ENCODE data around the gene FALEC.

Gene FALEC

DNA sequence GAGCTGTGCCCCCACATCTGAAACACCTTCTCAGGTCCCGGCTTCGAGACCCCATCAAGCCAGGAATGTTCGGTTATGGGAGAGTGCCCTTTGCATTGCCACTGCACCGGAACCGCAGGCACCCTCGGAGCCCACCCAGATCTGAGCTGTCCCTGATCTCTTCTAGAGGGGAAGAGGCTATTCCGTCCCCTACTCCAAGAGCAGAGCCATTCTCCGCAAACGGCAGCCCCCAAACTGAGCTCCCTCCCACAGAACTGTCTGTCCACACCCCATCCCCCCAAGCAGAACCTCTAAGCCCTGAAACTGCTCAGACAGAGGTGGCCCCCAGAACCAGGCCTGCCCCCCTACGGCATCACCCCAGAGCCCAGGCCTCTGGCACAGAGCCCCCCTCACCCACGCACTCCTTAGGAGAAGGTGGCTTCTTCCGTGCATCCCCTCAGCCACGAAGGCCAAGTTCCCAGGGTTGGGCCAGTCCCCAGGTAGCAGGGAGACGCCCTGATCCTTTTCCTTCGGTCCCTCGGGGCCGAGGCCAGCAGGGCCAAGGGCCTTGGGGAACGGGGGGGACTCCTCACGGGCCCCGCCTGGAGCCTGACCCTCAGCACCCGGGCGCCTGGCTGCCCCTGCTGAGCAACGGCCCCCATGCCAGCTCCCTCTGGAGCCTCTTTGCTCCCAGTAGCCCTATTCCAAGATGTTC is 38.0 kb downstream of the FALEC start:
- POLR2A ChIA-PET: interaction anchor here (0.6 to 0.9 kb wide), 3 partner anchors 9 to 69 kb away, joined by 3 to 4 read pairs (median 4); no protein-coding TSS in a partner anchor
- TF ChIP-seq, protein P1, sequence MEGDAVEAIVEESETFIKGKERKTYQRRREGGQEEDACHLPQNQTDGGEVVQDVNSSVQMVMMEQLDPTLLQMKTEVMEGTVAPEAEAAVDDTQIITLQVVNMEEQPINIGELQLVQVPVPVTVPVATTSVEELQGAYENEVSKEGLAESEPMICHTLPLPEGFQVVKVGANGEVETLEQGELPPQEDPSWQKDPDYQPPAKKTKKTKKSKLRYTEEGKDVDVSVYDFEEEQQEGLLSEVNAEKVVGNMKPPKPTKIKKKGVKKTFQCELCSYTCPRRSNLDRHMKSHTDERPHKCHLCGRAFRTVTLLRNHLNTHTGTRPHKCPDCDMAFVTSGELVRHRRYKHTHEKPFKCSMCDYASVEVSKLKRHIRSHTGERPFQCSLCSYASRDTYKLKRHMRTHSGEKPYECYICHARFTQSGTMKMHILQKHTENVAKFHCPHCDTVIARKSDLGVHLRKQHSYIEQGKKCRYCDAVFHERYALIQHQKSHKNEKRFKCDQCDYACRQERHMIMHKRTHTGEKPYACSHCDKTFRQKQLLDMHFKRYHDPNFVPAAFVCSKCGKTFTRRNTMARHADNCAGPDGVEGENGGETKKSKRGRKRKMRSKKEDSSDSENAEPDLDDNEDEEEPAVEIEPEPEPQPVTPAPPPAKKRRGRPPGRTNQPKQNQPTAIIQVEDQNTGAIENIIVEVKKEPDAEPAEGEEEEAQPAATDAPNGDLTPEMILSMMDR (IDR thresholded peaks at IDR 0.05; ENCODE audit: insufficient read depth, low read length, missing control alignments): no peak
- CTCF ChIA-PET: interaction anchor here (0.8 to 19.4 kb wide), 5 partner anchors 18 to 88 kb away, joined by 3 to 315 read pairs (median 3); partner anchors contain the start of gene ENSA
- no peak overlapping the region for H3K4me3 ChIP-seq (ENCODE audit: low read depth, low read length)
- no peak for DNase-seq (ENCODE audit: low read depth, low spot score)

DNA sequence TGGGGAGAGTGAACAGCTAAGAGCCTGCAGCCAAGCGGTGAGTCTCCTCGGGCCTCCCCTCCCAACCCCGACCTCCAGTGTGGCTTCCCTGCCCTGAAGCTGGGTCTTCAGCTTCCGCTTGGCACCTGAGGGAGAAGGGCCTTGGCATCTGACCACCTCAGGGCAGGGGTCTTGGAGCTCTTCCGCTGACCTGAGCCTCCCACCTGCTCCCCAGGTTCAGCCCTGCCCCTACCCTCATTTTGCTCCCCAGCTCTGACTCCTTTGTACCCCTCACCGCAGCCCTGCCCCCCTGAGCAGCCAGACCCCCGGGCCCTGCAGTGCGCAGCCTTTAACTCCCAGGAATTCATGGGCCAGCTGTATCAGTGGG is 38.5 kb downstream of the FALEC start:
- no peak for DNase-seq (ENCODE audit: low read depth, low spot score)
- ChIA-PET POLR2A (interaction anchor here (0.6 to 0.9 kb wide), 2 partner anchors 8 to 70 kb away, joined by 4 read pairs; no protein-coding TSS in a partner anchor), CTCF (interaction anchor here (0.8 to 19.4 kb wide), 6 partner anchors 10 to 89 kb away, joined by 3 to 315 read pairs (median 4); partner anchors contain the start of gene ENSA)
- H3K4me3 ChIP-seq (ENCODE audit: low read depth, low read length): no peak overlapping the region
- TF ChIP-seq, protein P1 (IDR thresholded peaks at IDR 0.05; ENCODE audit: insufficient read depth, low read length, missing control alignments): no peak

DNA sequence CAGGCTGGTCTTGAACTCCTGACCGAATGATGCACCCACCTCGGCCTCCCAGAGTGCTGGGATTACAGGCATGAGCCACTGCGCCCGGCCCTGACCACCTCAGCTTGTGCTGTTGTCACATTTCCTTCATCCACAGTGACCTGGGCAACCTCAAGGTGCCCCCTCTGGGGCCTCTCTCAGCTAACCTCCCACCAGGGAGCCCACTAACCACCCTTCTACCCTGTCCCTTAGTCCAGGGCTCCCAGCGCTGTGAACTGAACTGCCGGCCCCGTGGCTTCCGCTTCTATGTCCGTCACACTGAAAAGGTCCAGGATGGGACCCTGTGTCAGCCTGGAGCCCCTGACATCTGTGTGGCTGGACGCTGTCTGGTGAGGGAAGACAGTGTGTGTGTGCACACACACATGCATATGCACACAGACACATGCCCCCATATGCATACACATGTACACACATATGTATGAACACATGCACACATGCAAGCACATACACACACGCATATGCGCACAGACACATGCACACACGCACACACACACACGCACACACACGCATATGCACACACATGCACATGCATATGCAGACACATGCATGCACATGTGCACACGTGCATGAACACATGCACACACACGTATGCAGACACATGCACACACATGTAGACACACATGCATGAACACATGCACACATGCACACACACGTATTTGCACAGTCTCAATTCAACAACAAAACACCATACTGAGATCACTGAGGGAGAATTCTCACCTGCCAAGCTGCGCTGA is 39.8 kb downstream of the FALEC start:
- H3K4me3 ChIP-seq (ENCODE audit: low read depth, low read length): no peak overlapping the region
- DNase-seq (ENCODE audit: low read depth, low spot score): no peak
- TF ChIP-seq, protein P1 (IDR thresholded peaks at IDR 0.05; ENCODE audit: insufficient read depth, low read length, missing control alignments): no peak
- ChIA-PET POLR2A (interaction anchor here (1.1 kb wide), 1 partner anchor 24 kb away, joined by 4 read pairs; the partner anchor contains the start of gene MCL1), CTCF (interaction anchor here (1.3 to 19.4 kb wide), 3 partner anchors 9 to 65 kb away, joined by 5 to 315 read pairs (median 133); partner anchors contain the start of gene ENSA)

DNA sequence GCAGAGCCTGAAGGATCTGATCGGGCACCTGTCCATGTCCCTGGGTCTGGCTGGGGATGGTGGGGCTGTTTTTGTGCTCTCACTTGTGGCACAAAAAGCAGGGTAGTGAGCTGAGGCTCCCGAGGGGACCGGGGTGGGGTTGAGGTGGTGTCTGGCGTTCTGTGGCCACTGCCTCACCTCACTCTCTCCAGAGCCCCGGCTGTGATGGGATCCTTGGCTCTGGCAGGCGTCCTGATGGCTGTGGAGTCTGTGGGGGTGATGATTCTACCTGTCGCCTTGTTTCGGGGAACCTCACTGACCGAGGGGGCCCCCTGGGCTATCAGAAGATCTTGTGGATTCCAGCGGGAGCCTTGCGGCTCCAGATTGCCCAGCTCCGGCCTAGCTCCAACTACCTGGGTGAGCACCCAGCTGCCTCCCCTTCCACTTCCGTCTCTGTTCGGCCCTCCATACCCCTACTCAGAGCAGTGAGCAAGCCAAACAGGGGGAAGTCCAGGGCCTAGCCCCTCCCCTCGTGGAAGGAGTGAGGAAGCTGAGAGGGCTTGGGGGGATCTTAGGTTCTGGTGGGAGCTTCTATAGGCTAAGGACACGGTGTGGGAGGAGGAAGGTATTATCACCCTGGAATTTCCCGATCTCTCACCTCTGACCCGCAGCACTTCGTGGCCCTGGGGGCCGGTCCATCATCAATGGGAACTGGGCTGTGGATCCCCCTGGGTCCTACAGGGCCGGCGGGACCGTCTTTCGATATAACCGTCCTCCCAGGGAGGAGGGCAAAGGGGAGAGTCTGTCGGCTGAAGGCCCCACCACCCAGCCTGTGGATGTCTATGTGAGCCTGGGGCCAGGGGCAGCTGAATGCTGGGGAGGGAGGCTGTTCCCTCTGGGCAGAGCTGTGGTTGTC is 40.7 kb downstream of the FALEC start:
- no peak for DNase-seq (ENCODE audit: low read depth, low spot score)
- H3K4me3 ChIP-seq (ENCODE audit: low read depth, low read length): no peak overlapping the region
- ChIA-PET CTCF (interaction anchor here (0.9 to 19.4 kb wide), 2 partner anchors 24 to 64 kb away, joined by 4 to 315 read pairs; partner anchors contain the start of gene ENSA), POLR2A (interaction anchor here (1.1 kb wide), 1 partner anchor 23 kb away, joined by 4 read pairs; the partner anchor contains the start of gene MCL1)
- TF ChIP-seq, protein P1 (IDR thresholded peaks at IDR 0.05; ENCODE audit: insufficient read depth, low read length, missing control alignments): no peak

DNA sequence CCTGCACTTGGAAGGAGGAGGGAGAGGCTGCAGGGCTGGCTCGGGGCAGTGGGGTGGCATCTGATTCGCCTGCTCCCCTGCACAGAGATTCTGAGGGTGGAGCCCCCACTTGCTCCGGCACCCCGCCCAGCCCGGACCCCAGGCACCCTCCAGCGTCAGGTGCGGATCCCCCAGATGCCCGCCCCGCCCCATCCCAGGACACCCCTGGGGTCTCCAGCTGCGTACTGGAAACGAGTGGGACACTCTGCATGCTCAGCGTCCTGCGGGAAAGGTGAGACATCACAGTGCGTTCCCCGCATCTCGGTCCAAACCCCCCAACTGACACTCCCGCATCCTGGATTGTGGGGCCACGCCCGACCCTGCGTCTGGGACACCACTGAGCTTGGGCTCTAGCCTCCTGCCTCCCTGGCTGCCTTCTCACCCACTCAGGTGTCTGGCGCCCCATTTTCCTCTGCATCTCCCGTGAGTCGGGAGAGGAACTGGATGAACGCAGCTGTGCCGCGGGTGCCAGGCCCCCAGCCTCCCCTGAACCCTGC is 41.6 kb downstream of the FALEC start:
- TF ChIP-seq, protein P1 (IDR thresholded peaks at IDR 0.05; ENCODE audit: insufficient read depth, low read length, missing control alignments): no peak
- H3K4me3 ChIP-seq (ENCODE audit: low read depth, low read length): no peak overlapping the region
- CTCF ChIA-PET: interaction anchor here (0.9 to 19.4 kb wide), 4 partner anchors 13 to 94 kb away, joined by 4 to 315 read pairs (median 56); partner anchors contain the start of gene ENSA
- POLR2A ChIA-PET: no interaction called here
- DNase-seq (ENCODE audit: low read depth, low spot score): no peak
